Stimulated activated CD8-positive, alpha-beta memory T cell treated with anti-CD3 and anti-CD28 coated beads, Interleukin-4, amount 100 ng/mL, for 24 hours (primary cell): Measurements from ENCODE around the gene MIS18BP1.
"Not testable (repeated sequence)": the region's sequence is repeated elsewhere in the genome, so short reads cannot be mapped to it uniquely, and the experiment has no call there.

Experiments
- DNase-seq: peaks from one replicate; pipeline ENCODE4 v3.0.0-alpha.2; 2020; ENCODE audit warnings: low read depth

MIS18BP1 gene

GRCh38 chr14:45246151-45246550 lies 6.9 kb downstream of the MIS18BP1 start:
- DNase-seq: no peak

GRCh38 chr14:45242706-45243105 lies 10.3 kb downstream of the MIS18BP1 start:
- DNase-seq: no peak

- DNase-seq: no peak
Observed at GRCh38 chr14:45238988-45239387, 14.0 kb downstream of the MIS18BP1 start.

GRCh38 chr14:45227566-45227965 lies 25.4 kb downstream of the MIS18BP1 start:
- no peak for DNase-seq

- DNase-seq: no peak
Observed at GRCh38 chr14:45222485-45223262, 30.3 kb downstream of the MIS18BP1 start.

- DNase-seq: not testable (repeated sequence)
Observed at GRCh38 chr14:45214341-45214740, 38.7 kb downstream of the MIS18BP1 start.

GRCh38 chr14:45213716-45214115 lies 39.3 kb downstream of the MIS18BP1 start:
- not testable (repeated sequence) for DNase-seq

GRCh38 chr14:45212231-45212630 lies 40.8 kb downstream of the MIS18BP1 start:
- no peak for DNase-seq

GRCh38 chr14:45211295-45211694 lies 41.7 kb downstream of the MIS18BP1 start:
- no peak for DNase-seq

- no peak for DNase-seq
Observed at GRCh38 chr14:45210159-45210558, 42.8 kb downstream of the MIS18BP1 start.

- no peak for DNase-seq
Observed at GRCh38 chr14:45204241-45204640, 48.8 kb downstream of the MIS18BP1 start.

- no peak for DNase-seq
Observed at GRCh38 chr14:45201905-45202304, 51.1 kb downstream of the MIS18BP1 start.

GRCh38 chr14:45199230-45199629 lies 53.8 kb downstream of the MIS18BP1 start:
- DNase-seq: no peak

GRCh38 chr14:45198551-45198950 lies 54.5 kb downstream of the MIS18BP1 start:
- no peak for DNase-seq

- no peak for DNase-seq
Observed at GRCh38 chr14:45194964-45195363, 58.0 kb downstream of the MIS18BP1 start.

GRCh38 chr14:45185100-45185814 lies 67.7 kb downstream of the MIS18BP1 start:
- DNase-seq: no peak

- DNase-seq: no peak
Observed at GRCh38 chr14:45181806-45182205, 71.2 kb downstream of the MIS18BP1 start.

GRCh38 chr14:45181329-45181728 lies 71.7 kb downstream of the MIS18BP1 start:
- no peak for DNase-seq

GRCh38 chr14:45177076-45177475 lies 75.9 kb downstream of the MIS18BP1 start:
- DNase-seq: no peak

GRCh38 chr14:45169906-45170305 lies 83.1 kb downstream of the MIS18BP1 start:
- no peak for DNase-seq

GRCh38 chr14:45156067-45156466 lies 96.9 kb downstream of the MIS18BP1 start:
- DNase-seq: no peak
